NCI-H2227 (cell line): Measurements from ENCODE around the gene OR5A2.
"Not testable (repeated sequence)": the region's sequence is repeated elsewhere in the genome, so short reads cannot be mapped to it uniquely, and the experiment has no call there.

Experiments used
- DNase-seq: peaks from one replicate; lab custom pipeline; 2025; ENCODE audit not compliant: unreplicated experiment; lab: John Stamatoyannopoulos, UW

Gene OR5A2

GRCh38 chr11:59394186-59394585 is 32.0 kb downstream of the OR5A2 start:
- no peak for DNase-seq

- no peak for DNase-seq
These were observed 45.8 kb downstream of the OR5A2 start for GRCh38 chr11:59380263-59381059.

GRCh38 chr11:59372324-59372723 is 53.9 kb downstream of the OR5A2 start:
- not testable (repeated sequence) for DNase-seq

- DNase-seq = no peak
These were observed 57.8 kb downstream of the OR5A2 start for GRCh38 chr11:59368238-59369022.
